Stomach (tissue), 9 donors: ENCODE data around the gene POU3F3. TPM values are rescaled to one million over a fixed set of nuclear protein-coding genes. Genes with fewer than 3 reads are reported as not detected.
A peak's percentile ranks its signal among the peaks of the same experiment; 100 is the strongest.

Experiments used
- DNase-seq, 2 donors: peaks; one replicate each; pipeline versions ENCODE4 v3.0.0 to v3.0.0-alpha.2; 2013 to 2019
- H3K27ac ChIP-seq, 5 donors: fragments of 200-600 bp in 4 of 5; sonication (generic) in 4 of 5; one replicate each; pipeline ENCODE4 v1.5.1; 2013 to 2019; ENCODE audit warnings: mild to moderate bottlenecking in 1 of 5, moderate library complexity in 1 of 5
- H3K27me3 ChIP-seq, 3 donors: fragments of 200-600 bp; sonication (generic); one replicate each; pipeline ENCODE4 v1.5.1; 2017 to 2019; ENCODE audit warnings: mixed run types in 1 of 3
- H3K36me3 ChIP-seq, 4 donors: fragments of 200-600 bp; sonication (generic); 1 replicate in 3 of 4; 2 replicates in 1 of 4; pipeline ENCODE4 v1.5.1; 2016 to 2019
- H3K4me1 ChIP-seq, 4 donors: fragments of 200-600 bp; sonication (generic); one replicate each; pipeline ENCODE4 v1.5.1; 2016 to 2019
- H3K4me3 ChIP-seq, 4 donors: fragments of 200-600 bp; sonication (generic) in 3 of 4; one replicate each; pipeline ENCODE4 v1.5.1; 2016 to 2019; ENCODE audit warnings: mild to moderate bottlenecking in 1 of 4
- H3K9me3 ChIP-seq, 4 donors: fragments of 200-600 bp; sonication (generic); one replicate each; pipeline ENCODE4 v1.5.1; 2016 to 2019
- CTCF ChIP-seq, 7 experiments: fragments of 450-650 bp in 4 of 7; fragments of 200-600 bp in 3 of 7; sonication (generic) in 3 of 7; IDR thresholded peaks; one replicate each; pipeline ENCODE4 v1.5.1; 2016 to 2019; ENCODE audit warnings: antibody characterized with exemption in 7 of 7, control low read depth in 2 of 7, mild to moderate bottlenecking in 1 of 7
- EP300 ChIP-seq: sonication (generic); formaldehyde crosslinking; IDR thresholded peaks from one replicate; pipeline ENCODE4 v1.6.1; 2017; ENCODE audit warnings: antibody characterized with exemption
- POLR2A ChIP-seq, 4 donors: fragments of 450-650 bp; IDR thresholded peaks; one replicate each; pipeline ENCODE4 v1.6.1; 2016; ENCODE audit warnings: antibody characterized with exemption in 4 of 4, control low read depth in 2 of 4, mild to moderate bottlenecking in 1 of 4, moderate library complexity in 1 of 4
- POLR2AphosphoS5 ChIP-seq, 3 donors: sonication (generic); formaldehyde crosslinking; IDR thresholded peaks; one replicate each; pipeline ENCODE4 v1.6.1; 2016; ENCODE audit warnings: antibody characterized with exemption in 3 of 3
- WGBS, 5 donors: extraction: QIAGEN DNeasy Blood & Tissue Kit in 3 of 5; methylation state at CpG; one replicate each; pipeline versions ENCODE4 v1.1.5 to v1.1.7; 2013 to 2018; 5-methylcytosine and 5-hydroxymethylcytosine counted together
- intact Hi-C: fragments of 100-400 bp; cut with DNase I; formaldehyde crosslinking; loops from one replicate; pipeline ENCODE4 v1.15.1; 2023; ENCODE audit warnings: low total_unique reads
- polyA plus RNA-seq, 3 donors: library from polyadenylated mRNA; stranded (reverse); fragments of 200-250 nt; gene quantifications; one replicate each; pipeline ENCODE4 v1.2.3, GENCODE V29; 2013
- total RNA-seq, 5 donors: library from RNA; depleted of rRNA; stranded (reverse); fragments of >200 nt; gene quantifications; one replicate each; pipeline versions ENCODE4 v1.1.0 to v1.2.3, GENCODE V29; 2014 to 2016
- donor health status: healthy with polysubstance abuse.
- donor health status: Bipolar disorder and iron deficiency.
- donor health status: healthy.

The POU3F3 gene
- total and polyA plus RNA-seq, 8 donors: 0.37 to 0.93 TPM; not detected in 6

- intact Hi-C loops: no loop called here
- no peaks in the 10 kb centered on the region for H3K36me3 ChIP-seq
- peak overlapping the region in 2 of 4 donors; percentile 37 to 43 for H3K4me3 ChIP-seq
- H3K27ac ChIP-seq: no peak overlapping the region
- peaks cover 14 to 53% (median 41%) of the 10 kb centered on the region in 4 donors for H3K4me1 ChIP-seq
- H3K9me3 ChIP-seq: peaks cover 0 to 24% (median 1%) of the 10 kb centered on the region in 4 donors
- peaks cover 56 to 99% (median 82%) of the 10 kb centered on the region in 3 donors for H3K27me3 ChIP-seq
- no peak for TF ChIP-seq EP300
- no peak for TF ChIP-seq CTCF (IDR thresholded peaks at IDR 0.05)
- no peak for TF ChIP-seq POLR2AphosphoS5 (IDR thresholded peaks at IDR 0.05)
- TF ChIP-seq POLR2A (IDR thresholded peaks at IDR 0.05): no peak
- DNase-seq: peak in 1 of 2 donors; percentile 19
- 16 to 20% (median 17%) methylated on average over 18 of the region's 18 CpGs for WGBS, 5 donors
Measured at GRCh38 chr2:104858006-104858978, 4.4 kb downstream of the POU3F3 start.

GRCh38 chr2:104859291-104859765 lies 5.4 kb downstream of the POU3F3 start:
- peak in 1 of 2 donors; percentile 6 for DNase-seq
- no peak for TF ChIP-seq CTCF (IDR thresholded peaks at IDR 0.05)
- no peak for TF ChIP-seq POLR2A (IDR thresholded peaks at IDR 0.05)
- TF ChIP-seq EP300: no peak
- TF ChIP-seq POLR2AphosphoS5 (IDR thresholded peaks at IDR 0.05): no peak
- H3K4me1 ChIP-seq: peaks cover 9 to 52% (median 37%) of the 10 kb centered on the region in 4 donors

GRCh38 chr2:104859766-104860450 lies 6.0 kb downstream of the POU3F3 start:
- peak in 1 of 2 donors; percentile 1 for DNase-seq
- WGBS, 5 donors: 26 to 46% (median 38%) methylated on average over 1 of the region's 1 CpG
- H3K4me3 ChIP-seq: no peak overlapping the region
- peaks cover 5 to 46% (median 33%) of the 10 kb centered on the region in 4 donors for H3K4me1 ChIP-seq
- H3K27ac ChIP-seq: no peak overlapping the region
- no peaks in the 10 kb centered on the region for H3K36me3 ChIP-seq
- intact Hi-C loops: no loop called here
- no peak for TF ChIP-seq CTCF (IDR thresholded peaks at IDR 0.05)
- peaks cover 0 to 15% (median 1%) of the 10 kb centered on the region in 4 donors for H3K9me3 ChIP-seq
- peaks cover 49 to 99% (median 82%) of the 10 kb centered on the region in 3 donors for H3K27me3 ChIP-seq

More at GRCh38 chr2:104859291-104859765, 5.4 kb downstream of the POU3F3 start:
- peaks cover 0 to 15% (median 1%) of the 10 kb centered on the region in 4 donors for H3K9me3 ChIP-seq
- intact Hi-C loops: no loop called here
- H3K4me3 ChIP-seq: no peak overlapping the region
- no peak overlapping the region for H3K27ac ChIP-seq
- 10 to 17% (median 15%) methylated on average over 5 of the region's 5 CpGs for WGBS, 5 donors
- no peaks in the 10 kb centered on the region for H3K36me3 ChIP-seq
- peaks cover 55 to 99% (median 82%) of the 10 kb centered on the region in 3 donors for H3K27me3 ChIP-seq

- no peaks in the 10 kb centered on the region for H3K36me3 ChIP-seq
- no peak overlapping the region for H3K4me3 ChIP-seq
- no peak for TF ChIP-seq CTCF (IDR thresholded peaks at IDR 0.05)
- TF ChIP-seq POLR2AphosphoS5 (IDR thresholded peaks at IDR 0.05): no peak
- TF ChIP-seq POLR2A (IDR thresholded peaks at IDR 0.05): no peak
- no peak for TF ChIP-seq EP300
- H3K4me1 ChIP-seq: peaks cover 3 to 45% (median 31%) of the 10 kb centered on the region in 4 donors
- intact Hi-C loops: no loop called here
- peaks cover 53 to 100% (median 85%) of the 10 kb centered on the region in 3 donors for H3K27me3 ChIP-seq
- no peak for DNase-seq
- WGBS, 5 donors: 30 to 41% (median 35%) methylated on average over 4 of the region's 4 CpGs
- H3K9me3 ChIP-seq: peaks cover 0 to 15% (median 1%) of the 10 kb centered on the region in 4 donors
- H3K27ac ChIP-seq: no peak overlapping the region
Measured at GRCh38 chr2:104860451-104860790, 6.5 kb downstream of the POU3F3 start.
